ENCODE measurements around the gene SCN4B. TPM values are rescaled to one million over a fixed set of nuclear protein-coding genes. Genes with fewer than 3 reads are reported as not detected.
"Not testable (repeated sequence)": the region's sequence is repeated elsewhere in the genome, so short reads cannot be mapped to it uniquely, and the experiment has no call there.

The SCN4B gene
- total RNA-seq, 2 experiments from 2014 or later: 0.17 TPM; not detected in 1

DNA sequence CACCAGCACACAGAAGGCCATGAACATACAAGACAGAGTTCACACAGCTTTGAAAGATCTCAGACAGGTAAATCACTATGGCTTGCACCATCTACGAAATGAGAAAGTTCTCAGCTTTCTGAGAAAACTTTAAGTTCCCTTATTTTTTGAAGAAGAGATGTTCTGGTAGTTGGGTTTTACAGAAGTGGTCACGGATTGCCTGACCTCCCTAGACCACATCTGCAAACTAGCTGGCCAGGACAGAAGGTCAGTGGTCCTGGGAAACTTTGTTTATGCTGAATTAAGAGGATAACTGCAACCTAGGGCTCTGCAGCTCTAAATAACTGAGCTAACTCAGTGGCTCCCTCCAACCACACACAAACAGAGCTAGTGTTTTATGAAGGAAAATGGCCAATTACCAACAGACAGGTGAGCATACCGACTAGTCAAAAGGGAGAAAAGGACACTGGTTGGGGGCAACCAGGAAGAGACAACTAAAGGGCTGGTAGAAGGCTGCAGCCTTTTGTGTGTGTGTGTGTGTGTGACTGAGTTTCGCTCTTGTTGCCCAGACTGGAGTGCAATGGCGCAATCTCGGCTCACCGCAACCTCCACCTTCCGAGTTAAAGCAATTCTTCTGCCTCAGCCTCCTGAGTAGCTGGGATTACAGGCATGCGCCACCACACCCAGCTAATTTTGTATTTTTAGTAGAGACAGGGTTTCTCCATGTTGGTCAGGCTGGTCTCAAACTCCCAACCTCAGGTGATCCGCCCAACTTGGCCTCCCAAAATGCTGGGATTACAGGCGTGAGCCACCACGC is 32.4 kb upstream of the SCN4B start:
- Mint-ChIP-seq H3K4me1 (peaks cover 5% of the 10 kb centered on the region), H3K27me3 (peaks cover 20% of the 10 kb centered on the region), H3K4me3 (no peak overlapping the region), H3K9me3 (no peaks in the 10 kb centered on the region), H3K27ac (no peak overlapping the region), H3K36me3 (no peaks in the 10 kb centered on the region)
- POLR2A ChIA-PET: interaction anchor here (0.7 kb wide), 1 partner anchor 111 kb away, joined by 3 read pairs; no protein-coding TSS in a partner anchor
- ATAC-seq (ENCODE audit: low read depth) (no peak), DNase-seq (no peak)

DNA sequence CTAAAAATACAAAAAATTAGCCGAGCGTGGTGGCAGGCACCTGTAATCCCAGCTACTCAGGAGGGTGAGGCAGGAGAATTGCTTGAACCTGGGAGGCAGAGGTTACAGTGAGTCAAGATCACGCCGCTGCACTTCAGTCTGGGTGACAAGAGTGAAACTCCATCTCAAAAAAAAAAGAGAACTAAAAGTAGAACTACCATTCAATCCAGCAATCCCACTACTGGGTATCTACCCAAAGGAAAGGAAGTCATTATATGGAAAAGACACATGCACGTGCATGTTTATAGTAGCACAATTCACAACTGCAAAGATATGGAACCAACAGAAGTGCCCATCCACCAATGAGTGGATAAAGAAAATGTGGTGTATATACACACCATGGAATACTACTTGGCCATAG is 31.1 kb upstream of the SCN4B start:
- H3K27ac Mint-ChIP-seq; H3K4me1 Mint-ChIP-seq; ATAC-seq (ENCODE audit: low read depth); H3K4me3 Mint-ChIP-seq; DNase-seq; H3K36me3 Mint-ChIP-seq; H3K9me3 Mint-ChIP-seq; POLR2A ChIA-PET: not testable (repeated sequence)
- peaks cover 12% of the 10 kb centered on the region for H3K27me3 Mint-ChIP-seq

DNA sequence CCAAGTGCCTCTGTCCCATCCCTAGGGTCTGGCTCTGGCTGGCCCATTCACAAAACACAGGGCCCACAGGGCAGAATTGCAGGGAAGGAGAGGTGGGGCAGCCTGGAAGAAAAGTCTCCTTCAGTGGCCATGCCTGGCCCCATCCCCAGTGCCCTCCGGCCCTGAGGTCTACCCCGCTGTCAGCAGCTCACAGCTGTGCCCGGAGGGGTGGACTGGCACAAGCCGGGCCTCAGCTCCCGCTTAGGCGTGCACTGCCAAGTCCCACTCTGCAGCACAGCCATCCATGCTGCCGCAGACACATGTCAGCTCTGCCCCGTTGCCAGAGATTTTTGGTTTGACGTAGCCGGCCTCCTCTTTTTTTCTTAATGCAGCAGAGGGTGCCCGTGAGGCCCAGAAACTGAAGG is 27.7 kb upstream of the SCN4B start:
- no peak for DNase-seq
- no peaks in the 10 kb centered on the region for H3K9me3 Mint-ChIP-seq
- POLR2A ChIA-PET: interaction anchor here (1.0 kb wide), 1 partner anchor 18 kb away, joined by 3 read pairs; no protein-coding TSS in a partner anchor

DNA sequence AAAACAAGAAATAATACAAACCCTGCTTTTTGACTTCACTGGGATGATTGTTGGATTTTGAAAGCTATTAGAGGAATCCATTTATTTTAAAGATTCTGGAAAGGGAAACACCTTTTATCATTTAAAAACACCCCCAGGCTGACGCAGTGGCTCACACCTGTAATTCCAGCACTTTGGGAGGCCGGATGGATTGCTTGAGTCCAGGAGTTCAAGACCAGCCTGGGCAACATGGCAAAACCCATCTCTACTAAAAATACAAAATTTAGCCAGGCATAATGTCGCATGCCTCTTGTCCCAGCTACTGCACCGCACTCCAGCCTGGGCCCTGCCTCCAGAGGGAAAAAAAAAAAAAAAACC is 24.1 kb upstream of the SCN4B start:
- Mint-ChIP-seq H3K27ac (no peak overlapping the region), H3K4me3 (no peak overlapping the region), H3K27me3 (peaks cover 14% of the 10 kb centered on the region), H3K36me3 (no peaks in the 10 kb centered on the region), H3K9me3 (no peaks in the 10 kb centered on the region), H3K4me1 (peaks cover 2% of the 10 kb centered on the region)
- POLR2A ChIA-PET: no interaction called here
- DNase-seq (no peak), ATAC-seq (ENCODE audit: low read depth) (no peak)

More for the DNA sequence above, 27.7 kb upstream of the SCN4B start:
- Mint-ChIP-seq H3K4me3 (no peak overlapping the region), H3K27me3 (peaks cover 14% of the 10 kb centered on the region), H3K36me3 (no peaks in the 10 kb centered on the region), H3K4me1 (peaks cover 4% of the 10 kb centered on the region), H3K27ac (no peak overlapping the region)
- peak; percentile 47 for ATAC-seq (ENCODE audit: low read depth)

DNA sequence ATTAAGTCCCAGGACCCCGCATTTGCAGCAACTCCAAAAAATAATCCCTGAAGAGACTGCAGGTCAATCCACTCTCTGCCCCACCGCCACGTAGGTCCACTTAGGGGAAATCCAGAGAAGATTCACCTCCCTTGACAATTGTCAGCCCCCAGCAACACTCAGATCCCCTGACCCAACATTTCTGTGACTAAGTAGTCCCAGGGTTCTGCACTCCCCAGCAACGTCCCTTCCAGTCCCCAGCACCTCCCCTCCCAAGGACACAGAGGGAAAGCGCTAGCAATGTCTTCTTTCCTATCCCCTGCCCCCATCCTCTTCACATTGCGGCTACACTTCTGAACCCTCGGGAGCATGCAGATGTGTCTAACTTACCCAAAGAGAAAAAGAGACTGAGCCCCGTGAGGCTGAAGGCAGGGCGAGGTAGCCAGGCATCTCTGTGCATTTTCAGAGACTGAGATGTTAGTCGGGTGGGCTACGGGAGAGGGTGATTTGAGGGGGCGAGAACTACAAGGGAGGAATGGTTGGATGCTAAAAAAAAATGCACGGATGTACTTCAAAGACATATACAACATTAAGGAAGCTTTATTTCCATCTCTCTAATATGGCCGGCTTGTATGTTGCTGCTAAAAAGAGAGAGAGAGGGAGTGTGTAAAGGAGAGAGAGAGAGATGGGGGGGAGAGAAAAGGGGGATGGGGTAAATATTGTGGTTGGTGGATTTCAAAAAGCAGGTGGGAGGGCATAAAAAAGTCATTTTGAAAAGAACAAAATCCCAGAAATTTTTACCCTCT is 23.6 kb upstream of the SCN4B start, which contains the start of gene SCN2B:
Gene SCN2B (minus strand): TSS at position 647 of the 785 bp plus-strand sequence. CDS start 208 bp downstream, at position 439.
- H3K4me3 Mint-ChIP-seq: no peak within 1 kb of the TSS
- no peak for ATAC-seq (ENCODE audit: low read depth)
- H3K27ac Mint-ChIP-seq: no peak within 1 kb of the TSS
- POLR2A ChIA-PET: no interaction called here
- H3K4me1 Mint-ChIP-seq: peaks cover 3% of the 10 kb centered on the region
- no peaks in the 10 kb centered on the region for H3K36me3 Mint-ChIP-seq
- H3K27me3 Mint-ChIP-seq: peaks cover 14% of the 10 kb centered on the region
- DNase-seq: no peak
- no peaks in the 10 kb centered on the region for H3K9me3 Mint-ChIP-seq

DNA sequence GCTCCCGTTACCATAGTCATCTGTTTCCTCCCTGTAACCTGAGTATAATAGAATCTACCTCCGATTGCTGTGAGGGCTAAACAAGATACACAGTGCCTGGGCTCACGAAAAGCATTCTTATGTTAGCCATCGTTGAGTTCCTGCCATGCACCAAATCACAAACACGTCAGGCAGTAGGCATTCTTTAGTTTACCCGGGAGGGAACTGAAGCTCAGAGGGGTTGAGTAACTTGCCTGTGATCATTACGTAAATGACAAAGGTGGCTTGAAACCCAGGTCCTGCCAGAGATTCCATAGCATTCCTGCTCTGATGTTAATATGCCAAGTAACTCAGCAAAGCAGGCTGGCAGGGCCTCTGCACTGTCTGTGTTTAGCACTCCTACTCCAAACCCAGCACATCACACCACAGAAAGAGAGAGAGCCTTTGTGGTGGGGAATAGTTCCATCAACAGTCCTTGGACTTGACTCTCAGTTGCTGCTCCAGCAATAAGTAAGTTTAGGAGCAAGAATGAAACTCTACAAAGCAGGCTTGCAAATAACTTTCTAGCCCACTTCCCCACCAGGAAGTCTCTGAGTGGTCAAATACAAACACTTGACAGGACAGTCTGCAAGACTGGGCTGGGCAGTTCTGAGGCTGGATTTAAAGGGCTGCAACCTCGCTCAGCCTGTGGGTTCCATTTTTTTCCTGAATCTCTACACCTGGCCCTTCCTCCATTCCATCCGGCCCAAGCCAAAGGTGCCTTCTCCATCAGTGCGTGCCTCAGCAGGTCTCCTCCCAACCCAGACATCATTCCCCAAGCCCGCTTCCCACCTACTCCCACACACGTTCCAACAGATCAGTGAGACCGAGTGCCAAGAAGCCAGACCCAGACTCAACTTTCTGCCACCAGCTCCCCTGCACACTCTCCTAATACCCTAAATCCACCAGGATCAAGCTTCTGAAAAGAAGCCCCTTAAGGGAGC is 22.7 kb upstream of the SCN4B start:
- H3K4me1 Mint-ChIP-seq: peaks cover 3% of the 10 kb centered on the region
- H3K9me3 Mint-ChIP-seq: no peaks in the 10 kb centered on the region
- no peak overlapping the region for H3K4me3 Mint-ChIP-seq
- no peaks in the 10 kb centered on the region for H3K36me3 Mint-ChIP-seq
- ATAC-seq (ENCODE audit: low read depth) (no peak), DNase-seq (no peak)
- POLR2A ChIA-PET: no interaction called here
- H3K27ac Mint-ChIP-seq: no peak overlapping the region
- peaks cover 14% of the 10 kb centered on the region for H3K27me3 Mint-ChIP-seq

DNA sequence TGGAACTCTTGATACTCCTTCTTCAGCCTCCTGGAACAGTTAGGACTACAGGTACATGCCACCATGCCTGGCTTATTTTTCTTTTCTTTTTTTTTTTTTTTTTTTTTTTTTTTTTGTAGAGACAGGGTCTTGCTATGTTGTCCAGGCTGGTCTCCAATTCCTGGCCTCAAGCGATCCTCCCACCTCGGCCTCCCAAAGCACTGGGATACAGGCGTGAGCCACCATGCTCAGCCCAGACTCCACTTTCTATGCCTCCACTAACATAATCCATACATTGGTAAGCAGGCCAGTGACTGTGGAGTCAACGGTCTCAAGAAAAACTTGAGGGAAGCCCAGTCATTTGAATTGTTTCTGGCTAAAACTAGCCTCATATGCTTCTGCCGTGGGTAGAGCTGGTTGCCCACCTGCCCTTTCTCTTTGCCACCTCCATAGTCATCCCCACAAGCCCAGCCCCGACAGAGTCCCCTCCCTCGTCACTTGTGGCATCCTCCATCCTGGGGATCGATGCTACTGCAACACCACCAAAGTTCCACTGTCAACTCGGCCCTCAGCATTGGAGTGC is 21.5 kb upstream of the SCN4B start:
- Mint-ChIP-seq H3K36me3 (no peaks in the 10 kb centered on the region), H3K27me3 (peaks cover 18% of the 10 kb centered on the region), H3K27ac (no peak overlapping the region), H3K9me3 (no peaks in the 10 kb centered on the region), H3K4me3 (no peak overlapping the region), H3K4me1 (peaks cover 3% of the 10 kb centered on the region)
- no peak for DNase-seq
- POLR2A ChIA-PET: interaction anchor here (0.6 kb wide), 1 partner anchor 104 kb away, joined by 3 read pairs; no protein-coding TSS in a partner anchor
- ATAC-seq (ENCODE audit: low read depth): no peak

DNA sequence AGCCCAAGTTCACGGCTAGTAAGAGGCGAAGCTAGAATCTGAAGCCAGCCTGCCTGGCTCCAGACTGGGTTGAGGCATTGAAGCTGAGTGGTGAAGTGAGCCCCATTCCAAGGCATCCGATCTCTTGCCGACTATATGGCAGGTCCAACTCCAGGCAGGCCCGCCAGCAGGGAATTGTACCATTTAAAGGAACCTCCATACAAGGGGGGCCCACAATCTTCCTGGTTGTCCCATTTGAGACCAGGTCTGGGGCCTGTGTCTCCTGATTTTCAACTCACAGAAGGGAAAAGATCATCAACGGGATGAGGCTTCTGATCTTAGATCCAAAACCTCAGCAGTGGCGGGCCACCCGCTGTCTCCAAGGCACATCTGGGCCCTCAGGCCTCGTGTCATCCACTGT is 19.7 kb upstream of the SCN4B start:
- Mint-ChIP-seq H3K9me3 (no peaks in the 10 kb centered on the region), H3K4me1 (peaks cover 3% of the 10 kb centered on the region), H3K27ac (no peak overlapping the region), H3K4me3 (no peak overlapping the region), H3K27me3 (peaks cover 26% of the 10 kb centered on the region), H3K36me3 (no peaks in the 10 kb centered on the region)
- ATAC-seq (ENCODE audit: low read depth) (no peak), DNase-seq (no peak)
- POLR2A ChIA-PET: no interaction called here

DNA sequence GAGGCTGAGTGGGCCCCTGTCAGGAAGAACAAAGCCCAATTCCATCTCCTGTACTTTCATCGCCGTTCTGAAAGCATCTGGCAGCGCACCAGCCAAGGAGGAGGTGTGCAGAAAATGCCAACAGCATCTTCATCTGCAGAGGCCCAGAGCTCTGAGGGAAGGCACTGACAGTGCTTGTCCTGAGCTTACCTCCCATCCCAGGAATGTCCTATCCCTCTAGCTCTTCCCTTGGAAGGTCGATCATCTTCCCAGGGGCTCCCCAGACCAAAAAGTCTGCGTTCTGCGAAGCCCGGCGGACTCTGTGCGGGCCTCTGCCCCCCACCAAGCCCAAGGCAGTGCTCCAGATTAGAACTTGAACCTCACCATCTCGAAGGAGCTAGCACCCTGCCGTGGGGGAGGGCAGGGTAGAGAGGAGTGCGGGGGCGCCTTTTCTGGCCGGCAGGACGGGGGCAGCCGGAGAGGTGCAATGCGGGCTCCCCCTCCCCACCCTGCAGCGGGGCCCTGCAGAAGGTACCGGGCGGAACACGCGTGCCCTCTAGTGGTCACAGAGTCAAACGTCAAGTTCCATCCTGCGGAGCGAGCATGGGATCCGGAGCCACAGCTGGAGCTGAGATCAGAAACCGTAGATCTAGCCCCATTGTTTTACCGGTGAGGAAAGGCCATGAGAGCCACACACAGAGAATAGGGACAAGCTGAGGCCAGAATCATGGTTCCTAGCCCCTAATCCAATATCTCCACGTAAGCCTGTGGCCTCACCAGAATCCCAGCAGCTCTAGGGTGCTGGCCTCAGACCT is 18.8 kb upstream of the SCN4B start:
- Mint-ChIP-seq H3K27me3 (peaks cover 21% of the 10 kb centered on the region), H3K36me3 (no peaks in the 10 kb centered on the region), H3K27ac (no peak overlapping the region), H3K9me3 (no peaks in the 10 kb centered on the region), H3K4me1 (peaks cover 3% of the 10 kb centered on the region), H3K4me3 (no peak overlapping the region)
- POLR2A ChIA-PET: interaction anchor here (0.8 to 1.1 kb wide), 3 partner anchors 15 to 356 kb away, joined by 3 read pairs; no protein-coding TSS in a partner anchor
- ATAC-seq (ENCODE audit: low read depth) (peak; percentile 90), DNase-seq (peak; percentile 76)

DNA sequence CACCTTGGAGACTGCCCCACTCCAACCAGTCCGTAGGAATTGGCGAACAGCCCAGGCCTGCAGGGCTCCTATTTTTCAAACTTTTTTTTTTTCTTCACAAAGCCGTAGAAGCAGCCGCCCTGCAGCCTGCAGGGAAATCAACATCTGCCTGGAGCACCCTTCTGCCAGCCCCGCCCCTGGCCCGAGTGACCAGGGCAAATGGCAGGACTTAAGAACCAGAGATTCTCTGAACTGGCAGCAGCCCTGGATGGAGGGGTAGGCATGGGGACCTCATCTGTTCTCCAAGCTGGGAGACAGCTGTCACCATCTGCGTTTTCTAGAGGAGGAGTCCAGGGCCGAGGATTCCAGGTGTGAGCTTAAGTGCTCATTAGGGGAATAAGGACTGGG is 18.3 kb upstream of the SCN4B start:
- Mint-ChIP-seq H3K4me1 (peaks cover 3% of the 10 kb centered on the region), H3K27ac (no peak overlapping the region), H3K4me3 (no peak overlapping the region), H3K36me3 (no peaks in the 10 kb centered on the region), H3K9me3 (no peaks in the 10 kb centered on the region), H3K27me3 (peaks cover 16% of the 10 kb centered on the region)
- ATAC-seq (ENCODE audit: low read depth): no peak
- DNase-seq: no peak
- POLR2A ChIA-PET: interaction anchor here (0.9 to 1.1 kb wide), 2 partner anchors 15 to 355 kb away, joined by 3 read pairs; no protein-coding TSS in a partner anchor

DNA sequence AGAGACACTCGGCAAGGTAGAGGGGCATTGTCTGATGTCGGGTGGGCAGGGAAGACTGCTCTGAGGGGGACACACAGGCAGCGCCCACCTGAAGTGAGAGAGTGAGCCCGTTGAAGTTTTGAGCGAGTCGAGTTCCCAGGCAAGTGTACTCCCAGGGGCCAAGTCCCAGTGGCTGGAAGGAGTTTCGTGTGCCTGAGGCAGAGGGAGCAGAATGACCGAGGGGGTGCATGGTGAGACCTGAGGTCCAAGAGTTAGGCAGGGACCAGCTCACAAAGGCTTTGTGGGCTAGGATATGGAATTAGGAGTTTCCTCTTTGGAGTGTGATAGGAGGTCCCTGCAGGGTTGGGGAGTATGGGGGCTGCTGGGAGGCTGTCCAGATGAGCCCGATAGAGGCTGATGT is 17.6 kb upstream of the SCN4B start:
- no peaks in the 10 kb centered on the region for H3K36me3 Mint-ChIP-seq
- POLR2A ChIA-PET: interaction anchor here (1.1 kb wide), 1 partner anchor 14 kb away, joined by 3 read pairs; no protein-coding TSS in a partner anchor
- H3K27ac Mint-ChIP-seq: no peak overlapping the region
- no peak overlapping the region for H3K4me3 Mint-ChIP-seq
- H3K27me3 Mint-ChIP-seq: peaks cover 14% of the 10 kb centered on the region
- ATAC-seq (ENCODE audit: low read depth) (no peak), DNase-seq (no peak)
- peaks cover 1% of the 10 kb centered on the region for H3K4me1 Mint-ChIP-seq
- H3K9me3 Mint-ChIP-seq: no peaks in the 10 kb centered on the region
